ENCODE measurements around the gene SEPTIN14.
"Not testable (repeated sequence)": the region's sequence is repeated elsewhere in the genome, so short reads cannot be mapped to it uniquely, and the experiment has no call there.

Gene SEPTIN14

DNA sequence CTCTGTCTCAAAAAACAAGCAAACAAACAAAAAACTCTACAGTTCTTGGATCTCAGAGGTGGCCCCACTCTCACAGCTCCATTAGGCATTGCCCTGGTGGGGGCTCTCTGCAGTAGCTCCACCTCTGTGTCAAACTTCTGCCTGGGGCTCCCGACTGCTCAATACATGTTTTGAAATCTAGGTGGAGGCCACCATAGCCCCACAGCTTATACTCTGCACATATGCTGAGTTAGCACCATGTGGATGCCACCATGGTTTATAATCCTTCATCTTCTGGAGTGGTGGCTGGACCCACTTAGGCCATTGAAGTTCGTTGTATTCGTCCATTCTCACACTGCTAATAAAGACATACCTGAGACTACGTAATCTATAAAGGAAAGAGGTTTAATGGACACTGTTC lies 78.4 kb downstream of the SEPTIN14 start:
- no peak for DNase-seq (ENCODE audit: low read depth)

DNA sequence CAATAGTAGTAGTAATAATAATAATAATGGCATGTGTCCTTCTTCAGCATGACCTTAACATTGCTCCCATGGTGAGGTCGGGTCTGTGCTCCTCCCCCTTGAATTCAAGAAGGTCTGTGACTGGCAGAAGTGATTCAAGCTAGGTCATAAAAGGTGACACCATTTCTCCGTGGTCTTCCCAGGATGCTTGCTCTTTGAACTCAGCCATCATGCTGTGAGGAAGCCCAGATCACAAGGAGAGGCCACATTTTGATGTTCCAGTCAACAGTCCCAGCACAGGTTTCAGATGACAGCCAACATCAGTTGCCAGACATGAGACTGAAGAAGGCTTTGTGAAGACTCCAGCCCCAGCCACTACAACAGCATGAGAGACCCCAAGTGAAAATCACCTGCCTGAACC lies 83.9 kb downstream of the SEPTIN14 start:
- DNase-seq (ENCODE audit: low read depth) = no peak

DNA sequence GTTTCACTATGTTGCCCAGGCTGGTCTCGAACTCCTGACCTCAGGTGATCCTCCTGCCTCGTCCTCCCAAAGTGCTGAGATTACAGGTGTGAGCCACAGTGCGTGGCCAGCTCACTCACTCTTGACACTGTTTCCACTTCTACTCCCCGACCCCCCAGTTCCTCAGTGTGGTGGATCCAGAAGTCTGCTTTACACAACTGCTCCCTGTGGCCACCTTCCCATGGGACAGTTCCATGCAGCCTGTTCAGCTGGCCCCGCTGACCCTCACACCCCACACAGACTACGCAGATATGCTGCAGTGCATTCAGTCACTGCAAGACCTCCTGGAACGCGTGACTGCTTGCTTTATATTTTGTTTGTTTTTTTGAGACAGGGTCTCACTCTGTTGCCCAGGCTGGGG lies 86.4 kb downstream of the SEPTIN14 start:
- no peak for DNase-seq (ENCODE audit: low read depth)

DNA sequence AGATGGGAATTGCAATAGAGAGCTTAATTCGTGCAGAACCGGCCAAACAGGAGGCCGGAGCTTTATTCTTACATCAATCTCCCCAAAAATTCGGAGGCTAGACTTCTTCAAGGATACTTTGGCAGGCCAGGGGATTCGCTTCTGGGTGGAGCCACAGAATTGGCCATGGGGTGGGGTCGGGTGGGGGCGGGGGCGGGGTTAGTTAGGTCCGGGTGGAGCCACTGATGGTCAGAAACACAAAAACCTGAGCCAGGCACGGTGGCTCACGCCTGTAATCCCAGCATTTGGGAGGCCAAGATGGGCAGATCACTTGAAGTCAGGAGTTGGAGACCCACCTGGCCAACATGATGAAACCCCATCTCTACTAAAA lies 87.5 kb downstream of the SEPTIN14 start:
- DNase-seq (ENCODE audit: low read depth) = no peak

DNA sequence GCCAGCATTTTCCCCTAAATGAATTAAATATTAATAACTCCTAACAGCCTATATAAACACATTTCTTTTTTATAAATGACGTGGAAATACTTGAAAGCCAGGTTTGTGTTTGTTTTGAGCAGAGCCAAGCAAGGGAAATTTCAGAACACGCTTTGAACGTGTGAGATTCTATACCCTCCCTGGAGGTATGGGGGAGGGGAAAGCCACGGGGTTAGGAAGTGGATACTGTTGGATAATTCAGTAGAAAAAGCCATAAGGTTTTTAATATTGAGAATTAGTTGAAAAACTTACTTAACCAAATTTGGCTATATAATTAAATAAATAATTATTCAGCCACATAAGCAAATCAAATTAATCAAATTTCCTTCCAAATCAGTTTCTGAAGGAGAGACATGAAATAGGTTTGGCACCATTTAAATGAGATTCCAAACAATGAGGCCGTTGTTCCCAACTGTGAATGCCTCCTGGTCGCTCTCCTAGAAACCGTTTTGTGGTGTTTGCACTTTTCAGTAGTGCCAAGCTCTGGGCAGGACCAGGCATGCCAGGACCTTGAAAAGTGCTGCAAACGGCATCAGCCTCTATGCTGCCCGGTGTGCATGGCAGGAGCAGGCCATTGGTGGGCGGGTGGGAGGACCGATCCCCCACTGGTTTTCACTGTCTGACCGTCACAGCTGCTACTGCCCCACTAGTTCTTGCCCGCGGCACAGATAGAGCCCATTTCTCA lies 88.1 kb downstream of the SEPTIN14 start:
- DNase-seq (ENCODE audit: low read depth) = no peak

DNA sequence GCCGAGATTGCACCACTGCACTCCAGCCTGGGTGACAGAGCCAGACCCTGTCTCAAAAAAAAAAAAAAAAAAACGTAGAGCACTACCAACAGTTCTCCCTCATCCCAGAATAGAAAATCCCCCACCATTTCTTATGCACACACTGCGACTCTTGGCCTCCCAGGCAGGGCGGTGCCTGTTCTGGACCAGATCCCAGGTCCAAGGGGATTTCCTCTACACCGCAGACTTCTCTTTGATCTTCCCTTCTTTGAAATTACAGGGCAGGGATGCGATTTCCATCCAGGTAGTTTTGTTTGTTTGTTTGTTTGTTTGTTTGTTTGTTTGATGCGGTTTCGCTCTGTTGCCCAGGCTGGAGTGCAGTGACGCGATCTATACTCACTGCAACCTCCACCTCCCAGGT lies 91.8 kb downstream of the SEPTIN14 start:
- DNase-seq (ENCODE audit: low read depth) = no peak

DNA sequence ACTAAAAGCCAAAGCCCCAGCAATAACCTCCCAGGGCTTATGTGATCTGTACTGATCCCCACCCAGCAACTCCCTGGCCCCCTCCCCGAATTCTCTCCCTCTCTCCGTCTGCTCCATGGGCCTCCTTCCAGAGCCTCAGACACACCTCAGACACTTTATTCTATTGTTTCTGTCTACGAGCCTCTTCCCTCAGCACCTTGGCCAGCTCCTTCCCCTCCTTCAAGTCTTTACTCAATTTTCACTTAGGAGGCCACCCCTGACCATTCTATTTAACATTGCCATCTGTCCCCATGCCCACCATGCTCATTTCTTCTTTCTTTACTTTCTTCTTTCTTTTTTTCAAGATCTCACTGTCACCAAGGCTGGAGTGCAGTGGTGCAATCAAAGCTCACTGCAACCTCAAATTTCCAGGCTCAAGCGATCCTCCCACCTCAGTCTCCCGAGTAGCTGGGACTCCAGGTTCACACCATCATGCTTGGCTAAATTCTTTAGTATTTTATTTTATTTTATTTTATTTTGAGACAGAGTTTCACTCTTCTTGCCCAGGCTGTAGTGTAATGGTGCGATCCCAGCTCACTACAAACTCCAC lies 109.2 kb downstream of the SEPTIN14 start:
- not testable (repeated sequence) for DNase-seq (ENCODE audit: low read depth)

DNA sequence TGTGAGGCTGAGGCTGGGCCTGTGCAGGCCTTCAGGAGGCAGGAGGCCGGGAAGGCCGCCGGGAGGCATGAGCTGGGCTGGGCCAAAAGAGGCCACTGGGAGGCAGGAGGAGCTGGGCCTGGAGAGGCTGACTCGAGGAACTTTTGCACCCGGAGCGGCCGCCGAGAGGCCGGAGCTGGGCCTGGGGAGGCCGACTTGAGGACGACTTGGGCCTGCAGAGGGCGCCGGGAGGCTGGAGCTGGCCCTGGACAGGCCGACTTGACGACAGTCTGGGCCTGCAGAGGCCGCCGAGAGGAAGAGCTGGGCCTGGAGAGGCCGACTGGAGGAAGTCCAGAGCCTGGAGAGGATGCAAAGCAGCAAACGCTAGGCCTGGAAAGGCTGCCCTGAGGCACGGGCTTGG lies 117.8 kb downstream of the SEPTIN14 start:
- DNase-seq (ENCODE audit: low read depth) = not testable (repeated sequence)
